A549 (cell line): ENCODE results near the gene GPR12.

Source experiments
- CEBPB ChIP-seq, 2 experiments: fragments of >200 bp in 1 of 2; sonication (Bioruptor Twin) in 1 of 2; formaldehyde crosslinking in 1 of 2; IDR thresholded peaks; 2 replicates each; pipeline ENCODE4 v1.6.1; 2012 to 2016
- CTCF ChIP-seq: fragments of >200 bp; sonication (Bioruptor Twin); formaldehyde crosslinking; IDR thresholded peaks from 3 replicates; pipeline ENCODE4 v1.5.1; 2016
- FOSL2 ChIP-seq, 2 experiments: fragments of 450-650 bp in 1 of 2; fragments of >200 bp in 1 of 2; sonication (Bioruptor Twin) in 1 of 2; formaldehyde crosslinking; IDR thresholded peaks; 2 replicates each; pipeline versions ENCODE4 v1.5.0 to v1.6.1; 2016 to 2020; ENCODE audit warnings: mild to moderate bottlenecking in 1 of 2, moderate library complexity in 1 of 2
- MAZ ChIP-seq: fragments of 150-350 bp; IDR thresholded peaks from 2 replicates; pipeline ENCODE4 v1.6.1; 2014; ENCODE audit warnings: antibody characterized with exemption, low read depth, low read length, borderline replicate concordance
- NFE2L2 ChIP-seq: fragments of 150-350 bp; conservative IDR thresholded peaks from 2 replicates; pipeline ENCODE4 v1.6.1; 2014; ENCODE audit warnings: low read length
- POLR2A ChIP-seq: IDR thresholded peaks from 2 replicates; pipeline ENCODE4 v1.6.1; 2012; ENCODE audit warnings: mild to moderate bottlenecking, low read length

- no peak for TF ChIP-seq MAZ
- TF ChIP-seq CTCF: no peak
- no peak for TF ChIP-seq CEBPB (IDR thresholded peaks at IDR 0.05)
- TF ChIP-seq FOSL2 (IDR thresholded peaks at IDR 0.05): no peak
- TF ChIP-seq FOSL2 (CRISPR knock-in tag; IDR thresholded peaks at IDR 0.05): no peak
- no peak for TF ChIP-seq NFE2L2
- no peak for TF ChIP-seq POLR2A
These were observed 41.1 kb downstream of the GPR12 start for GRCh38 chr13:26719356-26719945.
